ENCODE results near the gene ANKRD34C. TPM values are rescaled to one million over a fixed set of nuclear protein-coding genes. Genes with fewer than 3 reads are reported as not detected.

ANKRD34C gene
- polyA plus RNA-seq, 1 donor from 2014 or later, result not detected

GRCh38 chr15:79257454-79257853 is 25.1 kb upstream of the ANKRD34C start:
- Histone ChIP-seq H3K9ac (ENCODE audit: low read length) (no peak overlapping the region), H3K27me3 (ENCODE audit: insufficient read depth, low read depth, low read length) (no peaks in the 10 kb centered on the region), H3K9me2 (ENCODE audit: insufficient read depth, low read length) (no peaks in the 10 kb centered on the region), H3K4me2 (ENCODE audit: low read length) (no peak overlapping the region), H4K20me1 (ENCODE audit: insufficient read depth) (no peaks in the 10 kb centered on the region), H3K4me3 (ENCODE audit: low read length) (no peak overlapping the region), H3F3A (ENCODE audit: insufficient read depth, low read length, poor library complexity, severe bottlenecking) (no peaks in the 10 kb centered on the region), H2AFZ (ENCODE audit: low read depth, low read length) (no peak overlapping the region), H3K27ac (ENCODE audit: low read length) (no peak overlapping the region), H3K79me2 (replicated peaks; ENCODE audit: insufficient read depth, low read length) (no peaks in the 10 kb centered on the region), H3K9me3 (ENCODE audit: low read length) (no peaks in the 10 kb centered on the region), H3K36me3 (ENCODE audit: insufficient read depth, low read length) (no peaks in the 10 kb centered on the region)
- TF ChIP-seq POLR2AphosphoS5 (IDR thresholded peaks at IDR 0.05) (no peak), RAD21 (conservative IDR thresholded peaks at IDR 0.05) (no peak)

GRCh38 chr15:79261836-79262235 is 20.7 kb upstream of the ANKRD34C start:
- no peaks in the 10 kb centered on the region for H3K27me3 ChIP-seq (ENCODE audit: insufficient read depth, low read depth, low read length)
- no peak overlapping the region for H3K4me2 ChIP-seq (ENCODE audit: low read length)
- TF ChIP-seq MXI1 (conservative IDR thresholded peaks at IDR 0.05; ENCODE audit: poor library complexity, severe bottlenecking) (no peak), EP300 (conservative IDR thresholded peaks at IDR 0.05; ENCODE audit: poor library complexity, severe bottlenecking) (no peak), SMC3 (conservative IDR thresholded peaks at IDR 0.05; ENCODE audit: poor library complexity) (no peak), POLR2AphosphoS5 (IDR thresholded peaks at IDR 0.05) (no peak), RAD21 (conservative IDR thresholded peaks at IDR 0.05) (no peak), EZH2 (IDR thresholded peaks at IDR 0.05; ENCODE audit: borderline replicate concordance, insufficient read depth, low read length, poor library complexity, severe bottlenecking) (no peak), REST (IDR thresholded peaks at IDR 0.05; ENCODE audit: borderline replicate concordance) (no peak), CTCF (IDR thresholded peaks at IDR 0.05; ENCODE audit: poor library complexity, severe bottlenecking) (no peak), TAF1 (IDR thresholded peaks at IDR 0.05; ENCODE audit: low read depth) (no peak)
- H3K9me2 ChIP-seq (ENCODE audit: insufficient read depth, low read length), result no peaks in the 10 kb centered on the region
- no peaks in the 10 kb centered on the region for H3K79me2 ChIP-seq (replicated peaks; ENCODE audit: insufficient read depth, low read length)
- no peak overlapping the region for H3K9ac ChIP-seq (ENCODE audit: low read length)
- H3K36me3 ChIP-seq (ENCODE audit: insufficient read depth, low read length), result no peaks in the 10 kb centered on the region
- H3K9me3 ChIP-seq (ENCODE audit: low read length), result no peaks in the 10 kb centered on the region
- no peak overlapping the region for H3K27ac ChIP-seq (ENCODE audit: low read length)
- H3F3A ChIP-seq (ENCODE audit: insufficient read depth, low read length, poor library complexity, severe bottlenecking), result no peaks in the 10 kb centered on the region
- no peaks in the 10 kb centered on the region for H4K20me1 ChIP-seq (ENCODE audit: insufficient read depth)
- no peak overlapping the region for H2AFZ ChIP-seq (ENCODE audit: low read depth, low read length)
- no peak overlapping the region for H3K4me3 ChIP-seq (ENCODE audit: low read length)

GRCh38 chr15:79265167-79265566 is 17.4 kb upstream of the ANKRD34C start:
- H3K9me3 ChIP-seq (ENCODE audit: low read length), result no peaks in the 10 kb centered on the region
- no peak overlapping the region for H3K27ac ChIP-seq (ENCODE audit: low read length)
- no peaks in the 10 kb centered on the region for H4K20me1 ChIP-seq (ENCODE audit: insufficient read depth)
- no peak overlapping the region for H3K4me2 ChIP-seq (ENCODE audit: low read length)
- no peaks in the 10 kb centered on the region for H3F3A ChIP-seq (ENCODE audit: insufficient read depth, low read length, poor library complexity, severe bottlenecking)
- no peaks in the 10 kb centered on the region for H3K79me2 ChIP-seq (replicated peaks; ENCODE audit: insufficient read depth, low read length)
- H3K36me3 ChIP-seq (ENCODE audit: insufficient read depth, low read length), result no peaks in the 10 kb centered on the region
- H3K4me3 ChIP-seq (ENCODE audit: low read length), result no peak overlapping the region
- no peaks in the 10 kb centered on the region for H3K9me2 ChIP-seq (ENCODE audit: insufficient read depth, low read length)
- no peaks in the 10 kb centered on the region for H3K27me3 ChIP-seq (ENCODE audit: insufficient read depth, low read depth, low read length)
- TF ChIP-seq CTCF (IDR thresholded peaks at IDR 0.05; ENCODE audit: poor library complexity, severe bottlenecking) (no peak), SMC3 (conservative IDR thresholded peaks at IDR 0.05; ENCODE audit: poor library complexity) (no peak), EZH2 (IDR thresholded peaks at IDR 0.05; ENCODE audit: borderline replicate concordance, insufficient read depth, low read length, poor library complexity, severe bottlenecking) (no peak), POLR2AphosphoS5 (IDR thresholded peaks at IDR 0.05) (no peak), RAD21 (conservative IDR thresholded peaks at IDR 0.05) (no peak), REST (IDR thresholded peaks at IDR 0.05; ENCODE audit: borderline replicate concordance) (no peak), EP300 (conservative IDR thresholded peaks at IDR 0.05; ENCODE audit: poor library complexity, severe bottlenecking) (no peak), MXI1 (conservative IDR thresholded peaks at IDR 0.05; ENCODE audit: poor library complexity, severe bottlenecking) (no peak), TAF1 (IDR thresholded peaks at IDR 0.05; ENCODE audit: low read depth) (no peak)
- no peak overlapping the region for H2AFZ ChIP-seq (ENCODE audit: low read depth, low read length)
- H3K9ac ChIP-seq (ENCODE audit: low read length), result no peak overlapping the region

Measured in neural cell (in vitro differentiated cells).